Mesothelial cell of epicardium (in vitro differentiated cells): ENCODE results near the gene CDON. TPM values are rescaled to one million over a fixed set of nuclear protein-coding genes. Genes with fewer than 3 reads are reported as not detected.

Source experiments
- DNase-seq, 2 experiments: peaks; one replicate each; pipeline ENCODE4 v3.0.0; 2021; ENCODE audit warnings: low spot score in 2 of 2; ENCODE audit not compliant: unreplicated experiment in 2 of 2
- H3K27ac Mint-ChIP-seq: 2 replicates; pipeline ENCODE4 v1.8.0; 2021; ENCODE audit warnings: mixed read lengths
- H3K27me3 Mint-ChIP-seq: 2 replicates; pipeline ENCODE4 v1.8.0; 2021; ENCODE audit warnings: low read depth, mixed read lengths
- H3K36me3 Mint-ChIP-seq: 2 replicates; pipeline ENCODE4 v1.8.0; 2021; ENCODE audit warnings: mixed read lengths
- H3K4me1 Mint-ChIP-seq: 2 replicates; pipeline ENCODE4 v1.8.0; 2021; ENCODE audit warnings: mixed read lengths
- H3K4me3 Mint-ChIP-seq: 2 replicates; pipeline ENCODE4 v1.8.0; 2021; ENCODE audit warnings: mild to moderate bottlenecking, moderate library complexity, mixed read lengths
- H3K9me3 Mint-ChIP-seq: 2 replicates; pipeline ENCODE4 v1.8.0; 2021; ENCODE audit warnings: mixed read lengths
- CTCF ChIP-seq: fragments of 200-600 bp; sonication (generic); IDR thresholded peaks from one replicate; pipeline ENCODE4 v1.5.0; 2021; ENCODE audit warnings: antibody characterized with exemption; ENCODE audit not compliant: unreplicated experiment
- total RNA-seq: library from RNA; stranded (reverse); gene quantifications from 3 replicates; pipeline ENCODE4 v1.2.1, GENCODE V29; 2021

The CDON gene
- total RNA-seq, 1 donor from 2014 or later, result 165 TPM

GRCh38 chr11:126082251-126083109 lies 19.8 kb upstream of the CDON start:
- H3K27ac Mint-ChIP-seq, result no peak overlapping the region
- no peak for DNase-seq
- no peaks in the 10 kb centered on the region for H3K27me3 Mint-ChIP-seq
- TF ChIP-seq CTCF, result no peak
- peaks cover 54% of the 10 kb centered on the region for H3K4me1 Mint-ChIP-seq
- H3K9me3 Mint-ChIP-seq, result no peaks in the 10 kb centered on the region
- H3K4me3 Mint-ChIP-seq, result no peak overlapping the region
- no peaks in the 10 kb centered on the region for H3K36me3 Mint-ChIP-seq

GRCh38 chr11:126081915-126082250 lies 19.2 kb upstream of the CDON start:
- TF ChIP-seq CTCF, result no peak
- peaks cover 54% of the 10 kb centered on the region for H3K4me1 Mint-ChIP-seq

DNA sequence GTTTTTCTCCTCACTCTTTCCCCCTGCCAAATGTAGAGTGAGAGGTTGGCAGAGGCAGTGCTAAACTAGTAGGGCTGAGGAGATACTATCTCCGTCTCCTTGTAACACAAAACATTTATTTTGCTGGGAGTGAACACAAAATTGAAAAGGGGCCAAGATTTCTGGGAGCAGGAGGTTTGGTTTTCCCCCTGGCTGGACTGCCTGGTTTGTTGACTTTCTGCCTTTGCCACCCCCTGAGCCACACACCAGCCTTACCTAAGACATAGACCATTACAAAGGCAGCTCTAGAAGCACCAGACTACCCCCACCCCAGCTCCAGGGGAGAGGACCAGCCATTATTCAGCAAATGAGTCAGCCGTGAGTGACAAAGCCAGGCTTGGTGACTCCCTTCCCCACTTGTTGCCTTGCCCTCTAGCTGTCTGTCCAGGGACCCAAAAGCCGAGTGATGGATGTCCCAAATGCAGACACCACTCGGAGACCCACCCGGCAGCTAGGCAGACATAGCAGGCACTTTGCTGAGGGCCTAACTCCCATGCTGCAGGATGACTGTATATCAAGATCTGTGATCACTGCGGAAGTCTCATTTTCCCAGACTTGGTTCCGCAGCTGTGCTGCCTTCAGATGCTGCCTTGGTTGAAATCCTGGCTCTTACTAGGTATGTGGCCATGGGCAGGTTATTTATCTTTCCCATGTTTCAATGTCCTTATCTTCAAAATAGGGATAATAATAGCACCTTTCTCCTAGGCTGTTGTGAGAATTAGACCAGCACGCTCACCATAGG lies 17.7 kb upstream of the CDON start:
- no peaks in the 10 kb centered on the region for H3K27me3 Mint-ChIP-seq
- no peak for TF ChIP-seq CTCF
- DNase-seq, result no peak
- H3K36me3 Mint-ChIP-seq, result no peaks in the 10 kb centered on the region
- H3K4me3 Mint-ChIP-seq, result peak overlapping the region; percentile 11
- peak overlapping the region; percentile 95 for H3K27ac Mint-ChIP-seq
- H3K4me1 Mint-ChIP-seq, result peaks cover 50% of the 10 kb centered on the region
- no peaks in the 10 kb centered on the region for H3K9me3 Mint-ChIP-seq

More at GRCh38 chr11:126081915-126082250, 19.2 kb upstream of the CDON start:
- H3K27ac Mint-ChIP-seq, result no peak overlapping the region
- no peaks in the 10 kb centered on the region for H3K9me3 Mint-ChIP-seq
- DNase-seq, result no peak
- H3K4me3 Mint-ChIP-seq, result no peak overlapping the region
- H3K27me3 Mint-ChIP-seq, result no peaks in the 10 kb centered on the region
- H3K36me3 Mint-ChIP-seq, result no peaks in the 10 kb centered on the region

DNA sequence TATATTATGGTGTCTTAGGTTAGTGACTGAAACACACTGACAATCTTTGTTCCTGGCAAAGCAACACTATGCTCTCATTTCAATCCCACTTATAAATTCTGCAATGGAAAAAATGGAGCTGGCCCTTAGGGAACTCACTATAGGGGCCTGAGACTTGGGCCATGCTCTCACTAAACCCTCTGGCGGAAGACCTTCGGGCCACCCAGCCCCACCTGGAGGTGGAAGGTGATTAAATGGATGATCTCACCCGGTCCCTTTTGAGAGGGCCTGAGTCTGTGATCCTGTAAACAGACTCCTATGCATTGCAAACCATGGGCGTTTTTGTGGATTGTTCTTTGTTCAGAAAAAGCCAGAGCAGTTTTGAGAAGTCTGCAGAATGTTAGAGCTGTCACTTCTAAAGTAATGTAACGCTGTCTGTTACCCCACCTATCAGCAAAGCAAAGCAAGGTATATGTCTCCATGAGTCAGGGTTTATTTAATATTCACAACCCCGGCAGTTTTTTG lies 17.0 kb upstream of the CDON start:
- Mint-ChIP-seq H3K36me3 (no peaks in the 10 kb centered on the region), H3K4me3 (no peak overlapping the region), H3K27me3 (no peaks in the 10 kb centered on the region), H3K9me3 (no peaks in the 10 kb centered on the region), H3K4me1 (peaks cover 49% of the 10 kb centered on the region), H3K27ac (peak overlapping the region; percentile 95)
- TF ChIP-seq CTCF, result no peak
- no peak for DNase-seq

GRCh38 chr11:126076641-126077040 lies 14.0 kb upstream of the CDON start:
- H3K9me3 Mint-ChIP-seq, result no peaks in the 10 kb centered on the region
- TF ChIP-seq CTCF, result no peak
- H3K27me3 Mint-ChIP-seq, result no peaks in the 10 kb centered on the region
- no peak overlapping the region for H3K4me3 Mint-ChIP-seq
- H3K36me3 Mint-ChIP-seq, result no peaks in the 10 kb centered on the region
- DNase-seq, result no peak
- peaks cover 43% of the 10 kb centered on the region for H3K4me1 Mint-ChIP-seq
- no peak overlapping the region for H3K27ac Mint-ChIP-seq
